ENCODE measurements around the gene HMOX1. TPM values are rescaled to one million over a fixed set of nuclear protein-coding genes. Genes with fewer than 3 reads are reported as not detected.

Gene HMOX1
- total and polyA plus RNA-seq, 2 of the 13 experiments (the other 11 are each of a cell fraction or from before 2014, with no cell fraction given) = 53.6 to 67.4 TPM

DNA sequence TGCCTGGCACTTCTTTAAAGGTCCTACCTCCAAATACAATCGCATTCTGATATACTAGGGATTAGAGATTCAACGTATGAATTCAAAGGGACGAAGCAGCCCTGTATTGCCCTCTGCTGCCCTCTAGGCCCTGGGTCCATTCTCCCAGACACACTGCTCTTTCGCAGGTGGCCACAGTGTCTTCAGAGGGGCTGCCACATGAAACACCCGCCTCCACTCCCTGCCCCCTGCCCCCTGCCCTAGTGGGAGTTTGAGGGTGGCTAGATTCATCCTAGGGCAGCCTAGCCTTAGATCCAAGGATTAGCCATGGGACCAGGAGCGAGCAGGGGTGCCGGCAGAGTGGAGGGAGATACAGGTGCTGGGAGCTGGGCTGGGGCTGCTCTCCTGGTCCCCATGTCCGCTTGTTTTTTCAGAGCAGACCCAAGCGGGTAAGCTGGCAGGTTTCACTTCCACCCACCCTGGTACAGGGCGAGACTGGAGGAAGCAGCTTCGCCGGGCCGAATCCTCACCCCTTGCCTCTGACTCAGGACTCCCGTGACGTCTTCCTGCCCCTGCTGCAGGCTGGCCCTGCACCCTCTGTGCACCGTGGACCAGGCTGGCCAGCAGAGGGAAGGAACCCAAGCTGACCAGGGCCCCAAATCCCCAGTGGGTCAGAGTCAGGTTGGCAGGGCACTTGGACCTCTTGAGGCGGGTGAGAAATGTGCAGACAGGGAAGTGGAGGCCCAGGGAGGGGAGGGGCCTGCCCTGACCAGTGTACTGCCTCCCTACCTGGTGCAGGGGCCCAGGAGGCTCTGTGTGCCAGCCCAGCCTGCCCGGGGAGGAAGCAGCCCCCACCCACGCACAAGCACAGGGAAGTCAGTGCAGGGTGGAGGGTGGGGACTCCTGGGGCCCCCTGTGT lies 28.4 kb upstream of the HMOX1 start (continued):
- no peak for TF ChIP-seq ZIK1 (CRISPR knock-in tag; IDR thresholded peaks at IDR 0.05; ENCODE audit: borderline replicate concordance, low read depth)
- TF ChIP-seq, protein P1, sequence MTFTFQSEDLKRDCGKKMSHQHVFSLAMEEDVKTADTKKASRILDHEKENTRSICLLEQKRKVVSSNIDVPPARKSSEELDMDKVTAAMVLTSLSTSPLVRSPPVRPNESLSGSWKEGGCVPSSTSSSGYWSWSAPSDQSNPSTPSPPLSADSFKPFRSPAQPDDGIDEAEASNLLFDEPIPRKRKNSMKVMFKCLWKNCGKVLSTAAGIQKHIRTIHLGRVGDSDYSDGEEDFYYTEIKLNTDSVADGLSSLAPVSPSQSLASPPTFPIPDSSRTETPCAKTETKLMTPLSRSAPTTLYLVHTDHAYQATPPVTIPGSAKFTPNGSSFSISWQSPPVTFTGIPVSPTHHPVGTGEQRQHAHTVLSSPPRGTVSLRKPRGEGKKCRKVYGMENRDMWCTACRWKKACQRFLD (CRISPR knock-in tag; IDR thresholded peaks at IDR 0.05; ENCODE audit: borderline replicate concordance) = no peak
- no peak for TF ChIP-seq ZNF431 (CRISPR knock-in tag; IDR thresholded peaks at IDR 0.05; ENCODE audit: borderline replicate concordance, low read depth)
- TF ChIP-seq, protein P2, sequence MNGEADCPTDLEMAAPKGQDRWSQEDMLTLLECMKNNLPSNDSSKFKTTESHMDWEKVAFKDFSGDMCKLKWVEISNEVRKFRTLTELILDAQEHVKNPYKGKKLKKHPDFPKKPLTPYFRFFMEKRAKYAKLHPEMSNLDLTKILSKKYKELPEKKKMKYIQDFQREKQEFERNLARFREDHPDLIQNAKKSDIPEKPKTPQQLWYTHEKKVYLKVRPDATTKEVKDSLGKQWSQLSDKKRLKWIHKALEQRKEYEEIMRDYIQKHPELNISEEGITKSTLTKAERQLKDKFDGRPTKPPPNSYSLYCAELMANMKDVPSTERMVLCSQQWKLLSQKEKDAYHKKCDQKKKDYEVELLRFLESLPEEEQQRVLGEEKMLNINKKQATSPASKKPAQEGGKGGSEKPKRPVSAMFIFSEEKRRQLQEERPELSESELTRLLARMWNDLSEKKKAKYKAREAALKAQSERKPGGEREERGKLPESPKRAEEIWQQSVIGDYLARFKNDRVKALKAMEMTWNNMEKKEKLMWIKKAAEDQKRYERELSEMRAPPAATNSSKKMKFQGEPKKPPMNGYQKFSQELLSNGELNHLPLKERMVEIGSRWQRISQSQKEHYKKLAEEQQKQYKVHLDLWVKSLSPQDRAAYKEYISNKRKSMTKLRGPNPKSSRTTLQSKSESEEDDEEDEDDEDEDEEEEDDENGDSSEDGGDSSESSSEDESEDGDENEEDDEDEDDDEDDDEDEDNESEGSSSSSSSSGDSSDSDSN (CRISPR knock-in tag; IDR thresholded peaks at IDR 0.05) = peak; percentile 55
- TF ChIP-seq TAF1 (CRISPR knock-in tag; IDR thresholded peaks at IDR 0.05) = peak; percentile 14; the same call in 1 of the 2 replicates
- TF ChIP-seq RXRB (CRISPR knock-in tag; IDR thresholded peaks at IDR 0.05; ENCODE audit: borderline replicate concordance) = no peak
- 0 out of 4 replicates have a peak, but pooled peaks of 1 of the 2 experiments have one; percentile 16 for TF ChIP-seq POLR2A (IDR thresholded peaks at IDR 0.05; ENCODE audit: insufficient read depth in 1 of 2, low read depth in 2 of 2, low read length in 2 of 2)
- TF ChIP-seq ZNF251 (CRISPR knock-in tag; IDR thresholded peaks at IDR 0.05) = no peak
- no peak for TF ChIP-seq FOXA3 (CRISPR knock-in tag; IDR thresholded peaks at IDR 0.05)
- no peak for TF ChIP-seq PCBP1 (IDR thresholded peaks at IDR 0.05; ENCODE audit: borderline replicate concordance, low read depth, low read length)
- TF ChIP-seq, protein P3, sequence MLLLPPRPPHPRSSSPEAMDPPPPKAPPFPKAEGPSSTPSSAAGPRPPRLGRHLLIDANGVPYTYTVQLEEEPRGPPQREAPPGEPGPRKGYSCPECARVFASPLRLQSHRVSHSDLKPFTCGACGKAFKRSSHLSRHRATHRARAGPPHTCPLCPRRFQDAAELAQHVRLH (CRISPR knock-in tag; IDR thresholded peaks at IDR 0.05; ENCODE audit: borderline replicate concordance, low read depth) = no peak
- no peak for TF ChIP-seq IRF2 (CRISPR knock-in tag; IDR thresholded peaks at IDR 0.05)
- TF ChIP-seq CBX1 (IDR thresholded peaks at IDR 0.05; ENCODE audit: low read depth) = no peak
- no peak for TF ChIP-seq ZNF572 (CRISPR knock-in tag; IDR thresholded peaks at IDR 0.05)
- no peak for TF ChIP-seq ZFP36 (IDR thresholded peaks at IDR 0.05; ENCODE audit: borderline replicate concordance, low read depth, low read length, partially characterized antibody)
- TF ChIP-seq DR1 (CRISPR knock-in tag; IDR thresholded peaks at IDR 0.05) = no peak
- TF ChIP-seq, protein P4, sequence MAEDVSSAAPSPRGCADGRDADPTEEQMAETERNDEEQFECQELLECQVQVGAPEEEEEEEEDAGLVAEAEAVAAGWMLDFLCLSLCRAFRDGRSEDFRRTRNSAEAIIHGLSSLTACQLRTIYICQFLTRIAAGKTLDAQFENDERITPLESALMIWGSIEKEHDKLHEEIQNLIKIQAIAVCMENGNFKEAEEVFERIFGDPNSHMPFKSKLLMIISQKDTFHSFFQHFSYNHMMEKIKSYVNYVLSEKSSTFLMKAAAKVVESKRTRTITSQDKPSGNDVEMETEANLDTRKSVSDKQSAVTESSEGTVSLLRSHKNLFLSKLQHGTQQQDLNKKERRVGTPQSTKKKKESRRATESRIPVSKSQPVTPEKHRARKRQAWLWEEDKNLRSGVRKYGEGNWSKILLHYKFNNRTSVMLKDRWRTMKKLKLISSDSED (CRISPR knock-in tag; IDR thresholded peaks at IDR 0.05) = no peak
- TF ChIP-seq POLR2AphosphoS2 (IDR thresholded peaks at IDR 0.05; ENCODE audit: low read depth, low read length) = no peak
- TF ChIP-seq TBX3 (IDR thresholded peaks at IDR 0.05; ENCODE audit: borderline replicate concordance) = no peak
- TF ChIP-seq MED8 (CRISPR knock-in tag; IDR thresholded peaks at IDR 0.05; ENCODE audit: insufficient replicate concordance) = no peak
- no peak for TF ChIP-seq HNF4G (IDR thresholded peaks at IDR 0.05; ENCODE audit: borderline replicate concordance, low read depth, low read length)
- TF ChIP-seq HNF4G (CRISPR knock-in tag; IDR thresholded peaks at IDR 0.05; ENCODE audit: borderline replicate concordance, low read depth) = no peak
- TF ChIP-seq CHD4 (IDR thresholded peaks at IDR 0.05; ENCODE audit: borderline replicate concordance, low read length) = no peak
- TF ChIP-seq, protein P5, sequence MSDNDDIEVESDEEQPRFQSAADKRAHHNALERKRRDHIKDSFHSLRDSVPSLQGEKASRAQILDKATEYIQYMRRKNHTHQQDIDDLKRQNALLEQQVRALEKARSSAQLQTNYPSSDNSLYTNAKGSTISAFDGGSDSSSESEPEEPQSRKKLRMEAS (IDR thresholded peaks at IDR 0.05) = peak; percentile 52; the same call in 1 of the 2 replicates
- no peak for TF ChIP-seq MTF1 (CRISPR knock-in tag; IDR thresholded peaks at IDR 0.05)
